B cell (primary cell): ENCODE data around the gene SHOX. TPM values are rescaled to one million over a fixed set of nuclear protein-coding genes. Genes with fewer than 3 reads are reported as not detected.

Experiments
- ATAC-seq: fragments of 200-7000 bp; cut with Tn5 transposase; one replicate; pipeline ENCODE4 v1.10.0; 2021; ENCODE audit warnings: low read depth, mild to moderate bottlenecking, moderate number of reproducible peaks, moderate library complexity
- CTCF ChIA-PET: fragments of 350-600 bp; sonication (Branson Sonifier 250); formaldehyde crosslinking; loops from one replicate; lab custom pipeline; 2021; ENCODE audit warnings: antibody characterized with exemption, inconsistent platforms; lab: Charles Lee
- POLR2A ChIA-PET: fragments of 350-600 bp; sonication (Branson Sonifier 250); formaldehyde crosslinking; loops from one replicate; lab custom pipeline; 2021; ENCODE audit warnings: antibody characterized with exemption; lab: Charles Lee
- DNase-seq: peaks from one replicate; pipeline ENCODE4 v3.0.0; 2013
- H2AFZ ChIP-seq: 2 replicates; pipeline ENCODE4 v1.6.1; 2012; ENCODE audit warnings: mild to moderate bottlenecking, low read depth, low read length; ENCODE audit not compliant: insufficient read depth, poor library complexity, severe bottlenecking
- H3K27ac ChIP-seq, 2 donors: 1 replicate in 1 of 2; 2 replicates in 1 of 2; pipeline ENCODE4 v1.5.1; 2012 to 2013; ENCODE audit warnings: low read length in 2 of 2, mild to moderate bottlenecking in 2 of 2, moderate library complexity in 1 of 2
- H3K27me3 ChIP-seq, 4 experiments: fragments of 200-600 bp in 1 of 4; sonication (generic) in 1 of 4; replicated peaks in 1 of 4; 1 replicate in 2 of 4; 2 replicates in 2 of 4; pipeline versions ENCODE4 v1.6.1 to v1.7.0; 2013 to 2016; ENCODE audit warnings: low read length in 3 of 4, mild to moderate bottlenecking in 2 of 4, mixed read lengths in 1 of 4, moderate library complexity in 1 of 4; ENCODE audit not compliant: insufficient read depth in 4 of 4, control insufficient read depth in 3 of 4; ENCODE audit errors: control extremely low read depth in 1 of 4
- H3K36me3 ChIP-seq, 2 experiments: replicated peaks in 1 of 2; 1 replicate in 1 of 2; 2 replicates in 1 of 2; pipeline versions ENCODE4 v1.6.1 to v1.7.1; 2013; ENCODE audit warnings: low read length in 1 of 2; ENCODE audit not compliant: insufficient read depth in 2 of 2, control insufficient read depth in 1 of 2; ENCODE audit errors: control extremely low read depth in 1 of 2, extremely low read depth in 1 of 2
- H3K4me1 ChIP-seq, 2 donors: fragments of 200-600 bp in 1 of 2; sonication (generic) in 1 of 2; 1 replicate in 1 of 2; 2 replicates in 1 of 2; pipeline versions ENCODE4 v1.5.1 to v1.6.1; 2013 to 2017; ENCODE audit warnings: low read length in 2 of 2; ENCODE audit not compliant: control insufficient read depth in 2 of 2, insufficient read depth in 2 of 2
- H3K4me2 ChIP-seq: replicated peaks from 2 replicates; pipeline ENCODE3; 2012; ENCODE audit warnings: mild to moderate bottlenecking, low read depth, low read length; ENCODE audit not compliant: poor library complexity, severe bottlenecking
- H3K4me3 ChIP-seq, 5 experiments: fragments of 200-600 bp in 1 of 5; sonication (generic) in 1 of 5; 1 replicate in 3 of 5; 2 replicates in 2 of 5; pipeline versions ENCODE4 v1.5.1 to v1.7.0; 2011 to 2016; ENCODE audit warnings: low read length in 4 of 5, mild to moderate bottlenecking in 4 of 5, low read depth in 2 of 5, control low read depth in 1 of 5, moderate library complexity in 1 of 5; ENCODE audit not compliant: insufficient read depth in 1 of 5; ENCODE audit errors: control extremely low read depth in 1 of 5, extremely low read depth in 1 of 5
- H3K79me2 ChIP-seq: fragments of 200-600 bp; sonication (generic); one replicate; pipeline ENCODE4 v1.6.0; 2016; ENCODE audit warnings: low read length; ENCODE audit not compliant: control insufficient read depth, insufficient read depth
- H3K9ac ChIP-seq: fragments of 200-600 bp; sonication (generic); 2 replicates; pipeline ENCODE4 v1.6.1; 2017; ENCODE audit warnings: mild to moderate bottlenecking, low read length, moderate library complexity
- H3K9me3 ChIP-seq, 3 donors: one replicate each; pipeline versions ENCODE4 v1.6.1 to v1.7.1; 2013; ENCODE audit warnings: low read length in 2 of 3; ENCODE audit not compliant: control insufficient read depth in 2 of 3, insufficient read depth in 1 of 3; ENCODE audit errors: control extremely low read depth in 1 of 3
- H4K20me1 ChIP-seq: 2 replicates; pipeline ENCODE4 v1.6.0; 2012; ENCODE audit warnings: mild to moderate bottlenecking, low read length; ENCODE audit not compliant: insufficient read depth, control insufficient read depth, poor library complexity, severe bottlenecking
- H3K27ac Mint-ChIP-seq: one replicate; pipeline ENCODE4 v1.8.0; 2021; ENCODE audit warnings: mixed read lengths
- H3K27me3 Mint-ChIP-seq: one replicate; pipeline ENCODE4 v1.8.0; 2021; ENCODE audit warnings: mixed read lengths
- H3K4me1 Mint-ChIP-seq: one replicate; pipeline ENCODE4 v1.8.0; 2021; ENCODE audit warnings: mixed read lengths
- H3K4me3 Mint-ChIP-seq: one replicate; pipeline ENCODE4 v1.8.0; 2021; ENCODE audit warnings: mixed read lengths
- H3K9me3 Mint-ChIP-seq: one replicate; pipeline ENCODE4 v1.8.0; 2022; ENCODE audit warnings: mixed read lengths; ENCODE audit not compliant: insufficient read depth
- CTCF ChIP-seq: fragments of 200-600 bp; IDR thresholded peaks from one replicate; pipeline ENCODE4 v1.8.0; 2022; ENCODE audit warnings: antibody characterized with exemption, mild to moderate bottlenecking
- EZH2 ChIP-seq: IDR thresholded peaks from 2 replicates; pipeline ENCODE4 v1.6.1; 2012; ENCODE audit warnings: borderline replicate concordance, low read depth, mild to moderate bottlenecking, moderate library complexity, low read length; ENCODE audit not compliant: insufficient read depth, poor library complexity, severe bottlenecking
- WGBS: methylation state at CpG from one replicate; pipeline ENCODE4 v1.1.5; 2013; ENCODE audit warnings: missing lambda C conversion rate; ENCODE audit not compliant: insufficient coverage; 5-methylcytosine and 5-hydroxymethylcytosine counted together
- intact Hi-C: fragments of 100-400 bp; cut with micrococcal nuclease; formaldehyde crosslinking; loops from one replicate; pipeline ENCODE4 v1.10.0; 2022
- polyA plus RNA-seq: library from polyadenylated mRNA; depleted of rRNA; stranded (reverse); fragments of >200 nt; gene quantifications from 2 replicates; pipeline ENCODE4 v1.2.3, GENCODE V29; 2012
- total RNA-seq, 2 donors: library from RNA; stranded (reverse); fragments of 120-200 nt in 1 of 2; gene quantifications; 1 replicate in 1 of 2; 2 replicates in 1 of 2; pipeline versions ENCODE4 v1.2.3 to v1.2.4, GENCODE V29; 2013 to 2022

SHOX gene
- total and polyA plus RNA-seq, 2 donors (not counting 1 experiment from before 2014, with no cell fraction given) = not detected

DNA sequence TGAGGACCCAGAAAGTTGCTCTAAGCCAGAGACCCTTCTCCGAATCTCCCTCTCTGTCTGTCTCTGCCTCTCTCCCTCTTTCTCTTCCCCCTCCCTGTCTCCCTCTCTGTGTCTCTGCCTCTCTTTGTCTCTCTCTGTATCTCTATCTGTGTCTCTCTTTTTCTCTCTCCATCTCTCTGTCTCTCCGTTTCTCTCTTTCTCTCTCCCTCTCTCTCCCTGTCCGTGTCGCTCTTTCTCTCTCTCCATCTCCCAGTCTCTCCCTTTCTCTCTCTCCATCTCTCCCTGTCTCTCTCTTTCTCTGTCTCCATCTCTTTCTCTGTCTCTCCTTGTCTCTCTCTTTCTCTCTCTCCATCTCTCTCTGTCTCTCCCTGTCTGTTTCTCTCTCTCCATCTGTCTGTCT, 2.6 kb upstream of the SHOX start:
- Histone ChIP-seq H3K9ac (no peak overlapping the region), H3K4me3 (no peak overlapping the region), H4K20me1 (no peaks in the 10 kb centered on the region), H3K36me3 (no peaks in the 10 kb centered on the region), H3K4me1 (no peaks in the 10 kb centered on the region), H3K9me3 (peaks cover 0 to 35% (median 0%) of the 10 kb centered on the region in 3 donors), H3K27ac (no peak overlapping the region), H3K79me2 (no peaks in the 10 kb centered on the region), H3K27me3 (peaks cover 0 to 39% (median 16%) of the 10 kb centered on the region in 4 experiments), H3K4me2 (no peak overlapping the region), H2AFZ (no peak overlapping the region)
- ChIA-PET POLR2A (no interaction called here), CTCF (no interaction called here)
- Mint-ChIP-seq H3K27me3 (peaks cover 52% of the 10 kb centered on the region), H3K4me3 (no peak overlapping the region), H3K27ac (no peak overlapping the region), H3K9me3 (no peaks in the 10 kb centered on the region), H3K4me1 (peaks cover 5% of the 10 kb centered on the region)
- intact Hi-C loops = no loop called here
- no peak for ATAC-seq
- no peak for TF ChIP-seq CTCF
- no peak for TF ChIP-seq EZH2
- no peak for DNase-seq
- 12% methylated on average over 4 of the region's 4 CpGs for WGBS

DNA sequence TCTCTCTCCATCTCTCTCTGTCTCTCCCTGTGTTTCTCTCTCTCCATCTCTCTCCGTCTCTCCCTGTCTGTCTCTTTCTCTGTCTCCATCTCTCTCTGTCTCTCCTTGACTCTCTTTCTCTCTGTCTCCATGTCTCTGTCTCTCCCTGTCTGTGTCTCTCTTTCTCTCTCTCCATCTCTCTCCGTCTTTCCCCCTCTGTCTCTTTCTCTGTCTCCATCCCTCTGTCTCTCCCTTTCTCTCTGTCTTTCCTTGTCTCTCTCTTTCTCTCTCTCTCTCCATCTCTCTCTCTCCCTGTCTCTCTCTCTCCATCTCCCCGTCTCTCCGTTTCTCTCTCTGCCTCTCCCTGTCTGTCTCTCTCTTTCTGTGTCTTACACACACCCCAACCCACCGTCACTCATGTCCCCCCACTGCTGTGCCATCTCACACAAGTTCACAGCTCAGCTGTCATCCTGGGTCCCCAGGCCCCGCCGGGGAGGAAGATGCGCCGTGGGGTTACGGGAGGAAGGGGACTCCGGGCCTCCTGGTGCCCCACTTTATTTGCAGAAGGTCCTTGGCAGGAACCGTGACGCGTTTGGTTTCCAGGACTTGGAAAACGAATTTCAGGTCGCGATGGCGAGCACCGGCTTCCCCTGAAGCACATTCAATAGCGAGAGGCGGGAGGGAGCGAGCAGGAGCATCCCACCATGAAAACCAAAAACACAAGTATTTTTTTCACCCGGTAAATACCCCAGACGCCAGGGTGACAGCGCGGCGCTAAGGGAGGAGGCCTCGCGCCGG, 1.2 kb upstream of the SHOX start:
- no peak overlapping the region for H3K4me3 ChIP-seq
- H3K4me1 ChIP-seq = no peaks in the 10 kb centered on the region
- no peak overlapping the region for H3K27ac ChIP-seq
- no peak overlapping the region for H3K4me2 ChIP-seq
- no peaks in the 10 kb centered on the region for H3K4me1 Mint-ChIP-seq
- H3K9me3 ChIP-seq = peaks cover 0 to 30% (median 0%) of the 10 kb centered on the region in 3 donors
- H3K27me3 ChIP-seq = peaks cover 0 to 51% (median 22%) of the 10 kb centered on the region in 4 experiments
- ChIA-PET POLR2A (no interaction called here), CTCF (no interaction called here)
- H3K27me3 Mint-ChIP-seq = peaks cover 55% of the 10 kb centered on the region
- intact Hi-C loops = no loop called here
- DNase-seq = no peak
- no peaks in the 10 kb centered on the region for H4K20me1 ChIP-seq
- H3K9me3 Mint-ChIP-seq = no peaks in the 10 kb centered on the region
- WGBS = 12% methylated on average over 28 of the region's 30 CpGs
- no peaks in the 10 kb centered on the region for H3K36me3 ChIP-seq
- H3K4me3 Mint-ChIP-seq = no peak overlapping the region
- TF ChIP-seq CTCF (no peak), EZH2 (no peak)
- H3K27ac Mint-ChIP-seq = no peak overlapping the region
- H3K9ac ChIP-seq = no peak overlapping the region
- H3K79me2 ChIP-seq = no peaks in the 10 kb centered on the region
- no peak for ATAC-seq
- H2AFZ ChIP-seq = no peak overlapping the region
